Fibroblast of lung (primary cell): ENCODE results near the gene MLLT10.
"Not testable (repeated sequence)": the region's sequence is repeated elsewhere in the genome, so short reads cannot be mapped to it uniquely, and the experiment has no call there.

ENCODE experiments used
- CTCF ChIP-seq, 2 donors: IDR thresholded peaks in 1 of 2; conservative IDR thresholded peaks in 1 of 2; 1 replicate in 1 of 2; 2 replicates in 1 of 2; pipeline ENCODE4 v1.5.1; 2011 to 2012; ENCODE audit warnings: low read length in 2 of 2, control low read depth in 1 of 2, inconsistent platforms in 1 of 2, low read depth in 1 of 2, mild to moderate bottlenecking in 1 of 2
- EZH2 ChIP-seq: IDR thresholded peaks from 2 replicates; pipeline ENCODE4 v1.5.1; 2012; ENCODE audit warnings: low read length, control low read depth, mild to moderate bottlenecking; ENCODE audit errors: missing control alignments

- TF ChIP-seq CTCF (conservative IDR thresholded peaks at IDR 0.05 in 1 of 2, IDR thresholded peaks at IDR 0.05 in 1 of 2; ENCODE audit: low read depth in 1 of 2, low read length in 2 of 2); EZH2: not testable (repeated sequence)
These were observed 25.0 kb downstream of the MLLT10 start for GRCh38 chr10:21558984-21559383.
